ENCODE results near the gene FMO5.
"Not testable (repeated sequence)": the region's sequence is repeated elsewhere in the genome, so short reads cannot be mapped to it uniquely, and the experiment has no call there.

The FMO5 gene

GRCh38 chr1:147231032-147231431, 5.9 kb upstream of the FMO5 start:
- DNase-seq; H3K27ac Mint-ChIP-seq; H3K4me3 Mint-ChIP-seq; H3K27me3 Mint-ChIP-seq; H3K9me3 Mint-ChIP-seq; ATAC-seq (replicated peaks); H3K36me3 Mint-ChIP-seq; H3K4me1 Mint-ChIP-seq: not testable (repeated sequence)

- DNase-seq (no peak), ATAC-seq (replicated peaks) (no peak)
- Mint-ChIP-seq H3K4me3 (peak overlapping the region in 1 of 2 donors; percentile 10), H3K27me3 (no peaks in the 10 kb centered on the region), H3K9me3 (no peaks in the 10 kb centered on the region), H3K4me1 (peaks cover 23 to 27% of the 10 kb centered on the region in 2 donors), H3K27ac (no peak overlapping the region), H3K36me3 (no peaks in the 10 kb centered on the region)
These were observed 1.2 kb downstream of the FMO5 start for GRCh38 chr1:147223740-147224615.

- Mint-ChIP-seq H3K36me3 (no peaks in the 10 kb centered on the region), H3K27ac (no peak overlapping the region), H3K9me3 (no peaks in the 10 kb centered on the region), H3K27me3 (no peaks in the 10 kb centered on the region), H3K4me1 (peaks cover 20 to 29% of the 10 kb centered on the region in 2 donors), H3K4me3 (no peak overlapping the region)
- ATAC-seq (replicated peaks) (no peak), DNase-seq (no peak)
These were observed 6.5 kb downstream of the FMO5 start for GRCh38 chr1:147218606-147219005.

DNA sequence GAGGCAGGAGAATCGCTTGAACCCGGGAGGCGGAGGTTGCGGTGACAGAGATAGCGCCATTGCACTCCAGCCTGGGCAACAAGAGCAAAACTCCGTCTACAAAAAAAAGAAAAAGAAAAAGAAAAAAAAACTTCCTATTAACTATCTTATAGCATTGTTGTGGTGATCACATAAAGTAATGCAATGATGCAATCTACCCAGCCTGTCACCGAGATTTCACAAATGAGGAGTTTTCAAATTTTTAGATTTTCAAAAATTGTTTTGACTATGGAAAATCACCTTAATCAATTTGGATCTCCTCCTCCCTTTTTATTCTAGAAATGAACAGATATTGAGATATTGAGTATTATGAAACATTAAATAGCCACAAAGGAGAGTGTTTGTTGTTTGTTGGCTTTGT, 8.0 kb downstream of the FMO5 start:
- Mint-ChIP-seq H3K27me3 (no peaks in the 10 kb centered on the region), H3K36me3 (peaks cover 0 to 4% of the 10 kb centered on the region in 2 donors), H3K9me3 (no peaks in the 10 kb centered on the region), H3K27ac (no peak overlapping the region), H3K4me3 (no peak overlapping the region), H3K4me1 (peaks cover 23 to 34% of the 10 kb centered on the region in 2 donors)
- ATAC-seq (replicated peaks) (no peak), DNase-seq (no peak)

- no peak overlapping the region for H3K4me3 Mint-ChIP-seq
- no peaks in the 10 kb centered on the region for H3K27me3 Mint-ChIP-seq
- H3K9me3 Mint-ChIP-seq = no peaks in the 10 kb centered on the region
- no peak for ATAC-seq (replicated peaks)
- H3K36me3 Mint-ChIP-seq = peaks cover 0 to 4% of the 10 kb centered on the region in 2 donors
- H3K27ac Mint-ChIP-seq = no peak overlapping the region
- peaks cover 23 to 34% of the 10 kb centered on the region in 2 donors for H3K4me1 Mint-ChIP-seq
- no peak for DNase-seq
These were observed 9.0 kb downstream of the FMO5 start for GRCh38 chr1:147216124-147216523.

DNA sequence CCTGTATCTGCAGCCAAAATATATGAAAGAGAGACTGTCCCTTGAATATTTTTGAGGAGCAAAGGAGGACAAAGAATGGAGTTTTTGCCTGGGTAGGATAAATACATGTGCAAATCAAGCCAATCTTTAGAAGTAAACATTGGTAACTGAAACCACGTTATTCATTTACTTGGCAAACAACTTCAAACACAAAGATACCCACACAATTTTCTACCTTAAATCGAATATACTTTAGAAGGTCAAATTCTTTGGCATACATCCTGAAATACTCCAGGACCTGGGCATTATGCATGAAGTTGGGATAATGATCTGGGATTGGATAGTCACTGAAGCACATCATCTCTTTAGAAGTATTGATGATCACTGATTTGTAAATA, 9.6 kb downstream of the FMO5 start:
- Mint-ChIP-seq H3K27ac (no peak overlapping the region), H3K4me1 (peaks cover 23 to 34% of the 10 kb centered on the region in 2 donors), H3K36me3 (peaks cover 0 to 4% of the 10 kb centered on the region in 2 donors), H3K4me3 (no peak overlapping the region), H3K9me3 (no peaks in the 10 kb centered on the region), H3K27me3 (no peaks in the 10 kb centered on the region)
- DNase-seq (no peak), ATAC-seq (replicated peaks) (no peak)

DNA sequence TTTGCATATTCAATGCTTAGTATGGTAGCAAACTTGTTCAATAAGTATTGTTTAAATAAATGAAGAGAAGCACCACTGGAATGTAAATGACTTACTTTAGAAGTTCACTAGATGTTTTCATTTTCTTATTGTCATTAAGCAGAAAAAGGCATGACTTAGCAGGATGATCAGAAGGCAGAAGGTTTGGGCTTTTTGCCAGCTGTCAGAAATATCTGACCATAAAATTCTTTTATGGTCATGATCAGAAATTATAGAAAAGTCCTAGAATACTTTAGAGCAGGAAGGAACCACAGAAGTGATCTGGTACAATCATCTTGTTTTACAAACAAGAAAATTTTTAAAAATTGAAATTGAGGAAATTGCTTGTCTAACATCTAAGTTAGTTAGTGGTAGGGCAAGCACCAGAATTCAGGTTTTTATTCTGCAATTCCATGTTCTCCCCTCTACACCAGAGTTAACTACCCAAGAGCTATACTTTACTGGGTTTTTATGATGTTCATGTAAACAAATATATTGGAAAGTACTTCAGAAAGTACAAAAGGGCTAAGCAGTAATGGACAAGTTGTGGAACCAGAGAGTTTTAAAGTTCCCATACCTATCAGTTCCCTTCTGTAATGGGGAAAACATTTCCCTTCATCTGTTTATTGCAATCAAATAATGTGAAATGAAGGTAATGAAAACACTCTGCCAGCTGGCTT, 10.1 kb downstream of the FMO5 start:
- no peaks in the 10 kb centered on the region for H3K9me3 Mint-ChIP-seq
- ATAC-seq (replicated peaks) (no peak), DNase-seq (no peak)
- no peak overlapping the region for H3K4me3 Mint-ChIP-seq
- H3K36me3 Mint-ChIP-seq = peaks cover 0 to 4% of the 10 kb centered on the region in 2 donors
- H3K4me1 Mint-ChIP-seq = peaks cover 23 to 34% of the 10 kb centered on the region in 2 donors
- no peaks in the 10 kb centered on the region for H3K27me3 Mint-ChIP-seq
- H3K27ac Mint-ChIP-seq = no peak overlapping the region

- H3K27ac Mint-ChIP-seq = peak overlapping the region; percentile 25
- DNase-seq = no peak
- ATAC-seq (replicated peaks) = peak; percentile 58 to 61
- no peaks in the 10 kb centered on the region for H3K9me3 Mint-ChIP-seq
- H3K27me3 Mint-ChIP-seq = no peaks in the 10 kb centered on the region
- peaks cover 0 to 10% of the 10 kb centered on the region in 2 donors for H3K36me3 Mint-ChIP-seq
- H3K4me1 Mint-ChIP-seq = peaks cover 23 to 34% of the 10 kb centered on the region in 2 donors
- no peak overlapping the region for H3K4me3 Mint-ChIP-seq
These were observed 10.8 kb downstream of the FMO5 start for GRCh38 chr1:147214325-147214724.

DNA sequence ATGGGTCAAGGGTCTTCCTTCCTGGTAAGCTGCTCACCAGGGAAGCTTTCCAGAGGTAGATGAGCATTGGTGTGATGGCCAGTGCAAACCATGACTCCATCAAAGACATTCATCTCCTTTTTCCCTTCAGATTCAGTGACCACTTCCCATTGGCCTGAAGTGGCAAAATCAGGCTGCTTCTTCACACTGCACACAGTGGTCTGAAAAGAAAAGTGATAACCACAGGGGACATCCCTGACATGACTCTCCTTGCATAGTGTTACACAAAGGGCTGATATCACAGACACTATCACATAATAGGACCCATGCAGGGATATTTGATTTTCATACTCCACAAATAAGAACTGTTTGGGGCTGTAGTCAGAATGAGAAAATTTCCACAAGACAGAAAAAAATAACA, 11.9 kb downstream of the FMO5 start:
- peaks cover 23 to 34% of the 10 kb centered on the region in 2 donors for H3K4me1 Mint-ChIP-seq
- ATAC-seq (replicated peaks) (peak in 1 of 2 donors; percentile 45), DNase-seq (no peak)
- no peak overlapping the region for H3K4me3 Mint-ChIP-seq
- H3K27ac Mint-ChIP-seq = no peak overlapping the region
- peaks cover 0 to 10% of the 10 kb centered on the region in 2 donors for H3K36me3 Mint-ChIP-seq
- H3K9me3 Mint-ChIP-seq = no peaks in the 10 kb centered on the region
- no peaks in the 10 kb centered on the region for H3K27me3 Mint-ChIP-seq

DNA sequence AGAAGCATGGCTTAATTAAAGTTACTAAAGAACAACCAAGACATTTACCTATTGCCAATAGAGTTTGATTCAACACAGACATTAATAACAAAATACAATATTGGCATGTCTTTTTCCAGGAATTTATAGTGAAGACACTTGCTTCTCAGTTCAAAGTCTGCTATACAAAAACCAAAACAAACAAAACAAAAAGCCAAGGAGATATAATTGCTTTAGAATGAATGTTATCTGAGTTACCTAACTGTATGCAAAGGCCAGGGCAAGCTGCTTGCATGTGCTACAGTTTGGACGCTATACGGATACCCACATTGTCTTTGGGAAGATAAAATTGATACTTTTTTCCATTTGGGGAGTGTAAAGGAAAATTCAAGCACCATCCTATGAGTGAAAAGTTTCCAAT, 13.6 kb downstream of the FMO5 start:
- DNase-seq (no peak), ATAC-seq (replicated peaks) (no peak)
- Mint-ChIP-seq H3K4me1 (peaks cover 23 to 34% of the 10 kb centered on the region in 2 donors), H3K27ac (no peak overlapping the region), H3K27me3 (no peaks in the 10 kb centered on the region), H3K9me3 (no peaks in the 10 kb centered on the region), H3K4me3 (no peak overlapping the region), H3K36me3 (peaks cover 0 to 10% of the 10 kb centered on the region in 2 donors)

- Mint-ChIP-seq H3K9me3 (peaks cover 0 to 1% of the 10 kb centered on the region in 2 donors), H3K4me3 (no peak overlapping the region), H3K27me3 (no peaks in the 10 kb centered on the region), H3K36me3 (peaks cover 0 to 10% of the 10 kb centered on the region in 2 donors), H3K4me1 (peaks cover 20 to 31% of the 10 kb centered on the region in 2 donors), H3K27ac (no peak overlapping the region)
- ATAC-seq (replicated peaks) = no peak
- no peak for DNase-seq
These were observed 14.2 kb downstream of the FMO5 start for GRCh38 chr1:147210987-147211386.

- no peaks in the 10 kb centered on the region for H3K27me3 Mint-ChIP-seq
- H3K9me3 Mint-ChIP-seq = peaks cover 0 to 1% of the 10 kb centered on the region in 2 donors
- H3K4me1 Mint-ChIP-seq = peaks cover 14 to 23% of the 10 kb centered on the region in 2 donors
- H3K4me3 Mint-ChIP-seq = no peak overlapping the region
- no peak for ATAC-seq (replicated peaks)
- no peak overlapping the region for H3K27ac Mint-ChIP-seq
- peaks cover 0 to 10% of the 10 kb centered on the region in 2 donors for H3K36me3 Mint-ChIP-seq
- DNase-seq = no peak
These were observed 15.0 kb downstream of the FMO5 start for GRCh38 chr1:147209825-147210821.

DNA sequence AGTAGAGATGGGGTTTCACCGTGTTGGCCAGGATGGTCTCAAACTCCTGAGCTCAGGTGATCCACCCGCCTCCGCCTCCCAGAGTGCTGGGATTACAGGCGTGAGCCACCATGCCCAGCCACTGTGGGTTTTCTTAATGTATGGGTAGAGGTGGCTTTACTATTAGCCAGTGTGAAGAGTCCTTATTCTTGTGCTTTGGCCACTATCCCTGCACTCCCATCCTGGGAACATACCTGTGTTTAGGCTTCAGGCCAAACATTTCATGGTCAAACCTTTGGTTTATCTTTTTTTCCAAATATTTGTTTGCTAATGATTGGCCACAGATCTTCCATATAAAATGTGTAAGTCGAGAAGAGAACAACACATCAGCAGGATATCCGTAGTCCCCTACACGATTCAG, 16.5 kb downstream of the FMO5 start:
- no peak overlapping the region for H3K4me3 Mint-ChIP-seq
- H3K4me1 Mint-ChIP-seq = peaks cover 18 to 23% of the 10 kb centered on the region in 2 donors
- DNase-seq (no peak), ATAC-seq (replicated peaks) (no peak)
- no peaks in the 10 kb centered on the region for H3K27me3 Mint-ChIP-seq
- H3K36me3 Mint-ChIP-seq = peaks cover 0 to 10% of the 10 kb centered on the region in 2 donors
- H3K27ac Mint-ChIP-seq = no peak overlapping the region
- peaks cover 0 to 1% of the 10 kb centered on the region in 2 donors for H3K9me3 Mint-ChIP-seq

GRCh38 chr1:147207192-147207591, 17.9 kb downstream of the FMO5 start:
- Mint-ChIP-seq H3K9me3 (peaks cover 0 to 1% of the 10 kb centered on the region in 2 donors), H3K27ac (no peak overlapping the region), H3K36me3 (peaks cover 0 to 9% of the 10 kb centered on the region in 2 donors), H3K4me1 (peaks cover 21 to 24% of the 10 kb centered on the region in 2 donors), H3K4me3 (no peak overlapping the region), H3K27me3 (no peaks in the 10 kb centered on the region)
- DNase-seq = no peak
- no peak for ATAC-seq (replicated peaks)

Measured in stimulated activated naive B cell treated with anti-CD40 and anti-IgM and Interleukin-4, amounts not matched to agents 10 μg/mL and 1 μg/mL and 100 μg/mL, for 72 hours (primary cell).